Lower lobe of right lung (tissue), 2 donors: ENCODE measurements around the gene FBF1. TPM values are rescaled to one million over a fixed set of nuclear protein-coding genes. Genes with fewer than 3 reads are reported as not detected.
"Not testable (repeated sequence)": the region's sequence is repeated elsewhere in the genome, so short reads cannot be mapped to it uniquely, and the experiment has no call there.

Experiments used
- ATAC-seq, 2 donors: fragments of 200-7000 bp; cut with Tn5 transposase; one replicate each; pipeline ENCODE4 v1.9.1; 2020 to 2022; ENCODE audit warnings: mild to moderate bottlenecking in 2 of 2, moderate library complexity in 2 of 2
- DNase-seq: peaks from one replicate; pipeline ENCODE4 v3.0.0-alpha.2; 2020
- H3K27ac ChIP-seq: fragments of 200-600 bp; one replicate; pipeline ENCODE4 v1.8.0; 2022
- H3K27me3 ChIP-seq: fragments of 200-600 bp; one replicate; pipeline ENCODE4 v1.8.0; 2022; ENCODE audit warnings: low read depth
- H3K36me3 ChIP-seq: fragments of 200-600 bp; one replicate; pipeline ENCODE4 v1.8.0; 2022; ENCODE audit warnings: mild to moderate bottlenecking
- H3K4me1 ChIP-seq: fragments of 200-600 bp; one replicate; pipeline ENCODE4 v1.8.0; 2022
- H3K4me3 ChIP-seq: fragments of 200-600 bp; one replicate; pipeline ENCODE4 v1.8.0; 2022; ENCODE audit warnings: mild to moderate bottlenecking
- H3K9me3 ChIP-seq: fragments of 200-600 bp; one replicate; pipeline ENCODE4 v1.8.0; 2022
- CTCF ChIP-seq: fragments of 200-600 bp; IDR thresholded peaks from one replicate; pipeline ENCODE4 v1.8.0; 2022; ENCODE audit warnings: antibody characterized with exemption, mild to moderate bottlenecking
- intact Hi-C: fragments of 100-400 bp; cut with DNase I; formaldehyde crosslinking; loops from one replicate; pipeline ENCODE4 v1.11.0; 2022
- total RNA-seq: library from RNA; stranded (reverse); fragmentation: NEBNext Ultra II Directional; extraction: Animal tissue kit (Norgen Biotek cat#: 25700); gene quantifications from one replicate; pipeline ENCODE4 v1.2.1, GENCODE V29; 2021
- donor health status: DM: no; HTN: yes; CAD: no; lungs with severe emphysema.

Gene FBF1
- total RNA-seq, 1 donor from 2014 or later: 13.1 TPM

GRCh38 chr17:75980188-75981018 lies 39.6 kb upstream of the FBF1 start:
- intact Hi-C loops: no loop called here
- ATAC-seq (no peak), DNase-seq (no peak)
- Histone ChIP-seq H3K27ac (peak overlapping the region; percentile 98), H3K36me3 (no peaks in the 10 kb centered on the region), H3K4me3 (peak overlapping the region; percentile 66), H3K4me1 (peaks cover 72% of the 10 kb centered on the region), H3K27me3 (no peaks in the 10 kb centered on the region), H3K9me3 (no peaks in the 10 kb centered on the region)
- TF ChIP-seq CTCF: no peak

DNA sequence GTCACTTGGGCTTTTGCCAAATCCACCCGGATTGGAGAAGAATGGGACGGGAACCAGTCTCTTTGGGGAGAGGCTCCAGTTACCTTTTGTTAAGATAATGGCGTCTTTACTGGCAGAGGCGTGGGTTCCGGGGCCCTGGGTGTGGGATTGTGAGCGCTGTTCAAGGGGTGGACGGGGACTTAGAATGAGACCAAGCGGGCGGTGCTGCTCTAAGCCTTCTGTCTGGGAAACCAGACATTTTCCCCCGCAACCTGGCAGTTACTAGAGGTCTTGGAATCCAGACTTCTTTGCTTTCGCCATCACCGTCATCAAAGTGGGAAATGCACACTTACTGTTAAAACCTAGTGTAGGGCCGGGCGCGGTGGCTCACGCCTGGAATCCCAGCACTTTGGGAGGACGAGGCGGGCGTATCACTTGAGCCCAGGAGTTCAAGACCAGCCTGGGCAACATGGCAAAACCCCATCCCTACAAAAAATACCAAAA lies 38.9 kb upstream of the FBF1 start:
- no peak for DNase-seq

DNA sequence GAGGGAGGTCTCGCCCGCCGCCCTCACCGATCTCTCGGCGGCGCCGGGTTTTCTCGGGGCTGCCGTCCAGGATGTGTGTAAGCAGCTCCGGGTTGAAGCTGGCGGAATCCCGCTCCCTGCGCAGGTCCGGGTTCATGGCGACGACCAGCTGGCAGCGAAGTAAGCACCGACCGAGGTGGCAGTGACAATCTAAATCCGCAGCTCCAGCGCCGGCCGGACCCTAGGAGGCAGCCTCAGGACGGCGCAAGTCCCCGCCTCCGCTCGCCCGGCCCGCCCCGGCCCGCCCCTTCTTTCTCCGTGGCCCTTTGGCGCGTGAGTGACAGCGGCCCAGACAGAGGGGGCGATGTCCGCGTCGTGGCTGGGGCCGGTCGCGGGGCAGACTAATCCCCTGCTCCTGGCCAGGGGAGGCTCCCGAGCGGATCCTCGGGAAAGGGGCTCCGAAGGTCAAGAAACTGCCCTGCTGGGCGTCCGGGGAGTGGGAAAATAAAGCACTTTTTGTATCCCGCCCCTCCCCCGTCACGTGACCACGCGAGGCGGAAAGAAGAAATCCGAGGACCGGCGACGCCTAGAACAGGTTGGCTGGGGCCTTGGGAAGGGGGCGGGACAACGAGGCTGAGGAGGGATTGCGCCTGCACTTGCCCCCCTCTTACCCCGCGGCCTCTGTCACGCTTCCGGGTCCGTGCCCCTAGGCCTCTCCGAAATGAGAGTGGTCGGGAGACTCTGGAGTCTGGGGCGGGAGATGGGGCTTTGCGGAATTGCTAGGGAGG lies 38.3 kb upstream of the FBF1 start, which contains the start of the genes ACOX1 and TEN1:
Gene ACOX1 (minus strand): TSS at position 229 of the 767 bp plus-strand sequence. CDS start 93 bp downstream, at position 136.
Gene TEN1 (plus strand): TSS at position 303 of the 767 bp plus-strand sequence. CDS start 6,953 bp downstream, outside the sequence.
- Histone ChIP-seq H3K27me3 (no peaks in the 10 kb centered on the region), H3K9me3 (no peaks in the 10 kb centered on the region), H3K36me3 (no peaks in the 10 kb centered on the region), H3K27ac (peak within 1 kb of the TSS; percentile 98), H3K4me3 (peak within 1 kb of the TSS; percentile 66), H3K4me1 (peaks cover 76% of the 10 kb centered on the region)
- ATAC-seq: peak; percentile 97 to 98
- DNase-seq: peak; percentile 99
- peak; percentile 57 for TF ChIP-seq CTCF
- intact Hi-C loops: no loop called here

More for the DNA sequence above, 38.9 kb upstream of the FBF1 start:
- no peaks in the 10 kb centered on the region for H3K36me3 ChIP-seq
- intact Hi-C loops: no loop called here
- peak overlapping the region; percentile 98 for H3K27ac ChIP-seq
- no peaks in the 10 kb centered on the region for H3K27me3 ChIP-seq
- peak overlapping the region; percentile 66 for H3K4me3 ChIP-seq
- H3K4me1 ChIP-seq: peaks cover 76% of the 10 kb centered on the region
- TF ChIP-seq CTCF: no peak
- H3K9me3 ChIP-seq: no peaks in the 10 kb centered on the region
- peak; percentile 49 to 54 for ATAC-seq

DNA sequence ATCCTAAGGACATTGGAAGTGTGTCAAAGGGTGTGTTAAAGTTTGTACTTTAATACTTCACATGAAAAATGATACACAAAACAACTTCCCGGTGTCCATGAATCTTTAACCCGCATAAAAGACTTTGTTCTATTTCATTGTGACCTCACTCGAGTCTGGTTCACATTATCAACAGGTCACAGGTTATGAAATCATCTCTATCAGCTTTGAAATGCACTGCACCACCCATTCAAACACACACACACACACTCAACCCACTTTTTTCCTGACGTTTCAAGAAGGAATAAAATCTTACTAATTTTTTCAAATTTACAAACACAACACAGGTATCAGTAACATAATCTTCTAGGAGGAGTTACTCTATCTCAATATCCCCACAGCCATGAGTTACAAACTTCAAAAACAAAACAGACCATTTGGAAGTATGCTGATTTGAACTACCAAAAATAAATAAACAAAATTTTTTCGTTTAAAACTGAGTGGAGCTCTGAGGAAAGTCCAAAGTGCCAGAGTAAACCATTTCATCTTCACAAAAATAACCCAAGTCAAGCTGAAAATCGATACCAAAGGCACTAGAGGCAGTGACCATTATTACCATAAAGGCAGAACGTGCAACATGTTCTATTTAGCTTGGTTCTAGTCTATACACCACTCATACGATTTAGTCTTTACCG lies 35.5 kb upstream of the FBF1 start:
- Histone ChIP-seq H3K9me3 (no peaks in the 10 kb centered on the region), H3K4me1 (peaks cover 48% of the 10 kb centered on the region), H3K4me3 (peak overlapping the region; percentile 22), H3K27me3 (no peaks in the 10 kb centered on the region), H3K27ac (peak overlapping the region; percentile 19), H3K36me3 (peaks cover 22% of the 10 kb centered on the region)
- no peak for DNase-seq
- intact Hi-C loops: no loop called here
- no peak for ATAC-seq
- no peak for TF ChIP-seq CTCF

DNA sequence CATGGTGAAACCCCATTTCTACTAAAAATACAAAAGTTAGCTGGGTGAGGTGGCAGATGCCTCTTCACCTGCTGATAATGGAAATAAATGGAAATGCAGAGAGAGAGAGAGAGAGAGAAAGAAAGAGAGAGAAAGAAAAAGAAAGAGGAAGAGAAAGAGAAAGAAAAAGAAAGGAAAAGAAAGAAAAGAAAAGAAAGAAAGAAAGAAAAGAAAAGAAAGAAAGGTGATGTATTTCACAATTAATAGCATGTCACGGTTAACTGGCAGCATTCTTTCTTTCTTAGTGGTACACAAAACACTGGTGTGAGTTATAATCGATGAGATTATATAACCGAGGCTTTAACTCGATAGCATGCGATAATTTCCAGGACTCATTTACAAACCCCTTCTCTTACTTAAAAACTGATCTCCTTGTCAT lies 34.9 kb upstream of the FBF1 start:
- Histone ChIP-seq H3K4me1 (peaks cover 42% of the 10 kb centered on the region), H3K4me3 (peak overlapping the region; percentile 22), H3K27ac (no peak overlapping the region), H3K9me3 (no peaks in the 10 kb centered on the region), H3K27me3 (no peaks in the 10 kb centered on the region), H3K36me3 (peaks cover 27% of the 10 kb centered on the region)
- intact Hi-C loops: no loop called here
- ATAC-seq (no peak), DNase-seq (no peak)
- no peak for TF ChIP-seq CTCF

DNA sequence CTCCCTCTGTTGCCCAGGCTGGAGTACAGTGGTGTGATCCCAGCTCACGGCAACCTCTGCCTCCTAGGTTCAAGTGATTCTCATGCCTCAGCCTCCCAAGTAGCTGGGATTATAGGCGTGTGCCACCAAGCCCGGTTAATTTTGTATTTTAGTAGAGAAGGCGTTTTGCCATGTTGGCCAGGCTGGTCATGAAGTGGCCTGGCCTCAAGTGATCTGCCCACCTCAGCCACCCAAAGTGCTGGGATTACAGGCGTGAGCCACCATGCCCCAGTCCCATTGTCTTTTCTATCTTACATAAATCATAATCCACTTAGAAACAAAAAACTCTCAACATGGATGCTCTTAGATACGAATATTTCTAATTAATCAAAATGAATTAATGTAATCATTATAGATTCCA lies 34.3 kb upstream of the FBF1 start:
- DNase-seq, H3K4me3 ChIP-seq, H3K9me3 ChIP-seq, H3K27me3 ChIP-seq, intact Hi-C loops, ATAC-seq, H3K27ac ChIP-seq: not testable (repeated sequence)
- Histone ChIP-seq H3K36me3 (peaks cover 31% of the 10 kb centered on the region), H3K4me1 (peaks cover 41% of the 10 kb centered on the region)
